ENCODE measurements around the gene AQP5.

Gene AQP5

GRCh38 chr12:49920241-49920914, 41.3 kb upstream of the AQP5 start:
- H3K27ac ChIP-seq: no peak overlapping the region
- no peak for DNase-seq (ENCODE audit: low spot score)
- ChIA-PET POLR2A (ENCODE audit: low non-redundant PET) (no interaction called here), CTCF (interaction anchor here (0.7 kb wide), 1 partner anchor 827 kb away, joined by 3 read pairs; no protein-coding TSS in a partner anchor)
- TF ChIP-seq CTCF (conservative IDR thresholded peaks at IDR 0.05; ENCODE audit: low read depth): no peak

GRCh38 chr12:49920915-49921286, 40.8 kb upstream of the AQP5 start:
- POLR2A ChIA-PET (ENCODE audit: low non-redundant PET): no interaction called here
- CTCF ChIA-PET: no interaction called here
- no peak overlapping the region for H3K27ac ChIP-seq
- no peak for TF ChIP-seq CTCF (conservative IDR thresholded peaks at IDR 0.05; ENCODE audit: low read depth)
- DNase-seq (ENCODE audit: low spot score): no peak

- no peak for DNase-seq (ENCODE audit: low spot score)
- H3K27ac ChIP-seq: no peak overlapping the region
- no peak for TF ChIP-seq CTCF (conservative IDR thresholded peaks at IDR 0.05; ENCODE audit: low read depth)
- ChIA-PET CTCF (no interaction called here), POLR2A (ENCODE audit: low non-redundant PET) (no interaction called here)
These were observed 40.4 kb upstream of the AQP5 start for GRCh38 chr12:49921299-49921698.

- ChIA-PET POLR2A (ENCODE audit: low non-redundant PET) (no interaction called here), CTCF (interaction anchor here (0.9 kb wide), 1 partner anchor 45 kb away, joined by 3 read pairs; no protein-coding TSS in a partner anchor)
- TF ChIP-seq CTCF (conservative IDR thresholded peaks at IDR 0.05; ENCODE audit: low read depth): no peak
- DNase-seq (ENCODE audit: low spot score): no peak
- no peak overlapping the region for H3K27ac ChIP-seq
These were observed 39.7 kb upstream of the AQP5 start for GRCh38 chr12:49921936-49922335.

GRCh38 chr12:49922349-49923034, 39.2 kb upstream of the AQP5 start:
- no peak for DNase-seq (ENCODE audit: low spot score)
- POLR2A ChIA-PET (ENCODE audit: low non-redundant PET): no interaction called here
- TF ChIP-seq CTCF (conservative IDR thresholded peaks at IDR 0.05; ENCODE audit: low read depth): no peak
- CTCF ChIA-PET: interaction anchor here (0.6 to 0.9 kb wide), 2 partner anchors 44 to 456 kb away, joined by 3 to 4 read pairs; no protein-coding TSS in a partner anchor
- no peak overlapping the region for H3K27ac ChIP-seq

- no peak overlapping the region for H3K27ac ChIP-seq
- DNase-seq (ENCODE audit: low spot score): no peak
- ChIA-PET CTCF (interaction anchor here (0.6 to 0.9 kb wide), 2 partner anchors 44 to 457 kb away, joined by 3 to 4 read pairs; no protein-coding TSS in a partner anchor), POLR2A (ENCODE audit: low non-redundant PET) (no interaction called here)
- TF ChIP-seq CTCF (conservative IDR thresholded peaks at IDR 0.05; ENCODE audit: low read depth): no peak
These were observed 38.5 kb upstream of the AQP5 start for GRCh38 chr12:49923035-49923644.
